Ramos (cell line): ENCODE results near the gene POU2AF2.
"Not testable (repeated sequence)": the region's sequence is repeated elsewhere in the genome, so short reads cannot be mapped to it uniquely, and the experiment has no call there.

Experiments
- in situ Hi-C: fragments of 300-500 bp; cut with MboI; formaldehyde crosslinking; loops from one replicate; pipeline ENCODE4 v1.14.3; 2022; ENCODE audit warnings: low sequenced_read_pairs; ENCODE audit not compliant: unreplicated experiment

POU2AF2 gene

GRCh38 chr11:111253131-111253530, 7.6 kb downstream of the POU2AF2 start:
- in situ Hi-C loops = no loop called here

GRCh38 chr11:111253630-111254029, 8.1 kb downstream of the POU2AF2 start:
- in situ Hi-C loops = no loop called here

GRCh38 chr11:111258046-111258445, 12.5 kb downstream of the POU2AF2 start:
- in situ Hi-C loops = no loop called here

GRCh38 chr11:111259896-111260295, 14.4 kb downstream of the POU2AF2 start:
- in situ Hi-C loops = no loop called here

GRCh38 chr11:111260811-111261210, 15.3 kb downstream of the POU2AF2 start:
- in situ Hi-C loops = no loop called here

GRCh38 chr11:111264646-111265045, 19.1 kb downstream of the POU2AF2 start:
- in situ Hi-C loops = no loop called here

GRCh38 chr11:111265421-111265820, 19.9 kb downstream of the POU2AF2 start:
- in situ Hi-C loops = no loop called here

- in situ Hi-C loops = not testable (repeated sequence)
Measured at GRCh38 chr11:111268303-111268702, 22.8 kb downstream of the POU2AF2 start.

GRCh38 chr11:111269146-111269868, 23.8 kb downstream of the POU2AF2 start:
- in situ Hi-C loops = no loop called here

- in situ Hi-C loops = no loop called here
Measured at GRCh38 chr11:111272420-111272819, 26.9 kb downstream of the POU2AF2 start.

GRCh38 chr11:111282562-111283075, 37.1 kb downstream of the POU2AF2 start:
- in situ Hi-C loops = loop anchor here (5.0 kb wide), 2 partner anchors 90 to 140 kb away; no protein-coding TSS in a partner anchor

GRCh38 chr11:111283945-111284481, 38.5 kb downstream of the POU2AF2 start:
- in situ Hi-C loops = loop anchor here (5.0 kb wide), 2 partner anchors 88 to 138 kb away; no protein-coding TSS in a partner anchor

GRCh38 chr11:111285189-111286091, 39.9 kb downstream of the POU2AF2 start:
- in situ Hi-C loops = no loop called here

- in situ Hi-C loops = no loop called here
Measured at GRCh38 chr11:111291764-111292163, 46.2 kb downstream of the POU2AF2 start.

- in situ Hi-C loops = not testable (repeated sequence)
Measured at GRCh38 chr11:111292408-111292807, 46.9 kb downstream of the POU2AF2 start.

GRCh38 chr11:111296196-111296595, 50.7 kb downstream of the POU2AF2 start:
- in situ Hi-C loops = no loop called here

- in situ Hi-C loops = no loop called here
Measured at GRCh38 chr11:111297696-111298095, 52.2 kb downstream of the POU2AF2 start.

- in situ Hi-C loops = no loop called here
Measured at GRCh38 chr11:111298413-111299100, 53.0 kb downstream of the POU2AF2 start, which contains the start of gene POU2AF3. Gene POU2AF3 (plus strand): TSS chr11:111298546. CDS start chr11:111298582, 36 bp downstream.

GRCh38 chr11:111299101-111300026, 53.8 kb downstream of the POU2AF2 start:
- in situ Hi-C loops = no loop called here
